ENCODE measurements around the gene BTBD6. TPM values are rescaled to one million over a fixed set of nuclear protein-coding genes. Genes with fewer than 3 reads are reported as not detected.

The BTBD6 gene
- total and polyA plus RNA-seq, 2 experiments from 2014 or later, result 2.2 to 11.6 TPM

DNA sequence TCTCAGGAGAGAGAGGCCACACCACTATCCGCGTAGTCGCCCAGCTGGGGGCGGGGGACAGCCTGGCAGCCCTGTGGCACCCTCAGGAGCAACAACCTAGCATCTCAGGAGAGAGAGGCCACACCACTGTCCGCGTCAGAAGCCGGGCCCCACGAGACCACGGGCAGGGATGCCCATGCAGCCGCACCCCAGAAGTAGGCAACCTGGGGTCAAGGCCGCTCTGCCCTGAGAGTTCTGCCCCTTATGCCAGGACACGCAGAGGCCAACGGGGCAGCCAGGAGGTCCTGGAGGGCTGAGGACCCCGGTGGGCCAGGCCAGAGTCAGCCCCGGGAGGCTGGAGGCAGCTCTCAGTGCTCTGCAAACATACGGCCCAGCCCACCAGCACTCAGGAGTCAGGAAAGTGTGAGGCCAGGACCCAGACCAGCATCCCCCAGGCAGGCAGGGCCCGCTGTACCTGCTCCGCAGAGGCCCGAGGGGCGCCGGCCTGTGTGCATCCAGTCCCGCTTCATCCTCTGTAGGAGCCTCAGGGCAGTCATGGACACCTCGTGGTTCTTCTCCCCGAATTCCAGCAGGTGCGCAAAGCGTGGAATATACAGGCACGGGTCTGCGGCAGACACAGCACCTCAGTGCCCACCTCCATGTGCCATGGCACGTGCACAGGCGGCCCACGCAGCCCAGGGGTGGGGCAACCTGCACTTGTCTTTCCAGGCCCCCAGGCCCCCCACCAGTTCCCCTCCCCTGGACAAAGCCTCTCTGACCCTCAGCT is 7.3 kb upstream of the BTBD6 start (continued):
- TF ChIP-seq, protein P1, sequence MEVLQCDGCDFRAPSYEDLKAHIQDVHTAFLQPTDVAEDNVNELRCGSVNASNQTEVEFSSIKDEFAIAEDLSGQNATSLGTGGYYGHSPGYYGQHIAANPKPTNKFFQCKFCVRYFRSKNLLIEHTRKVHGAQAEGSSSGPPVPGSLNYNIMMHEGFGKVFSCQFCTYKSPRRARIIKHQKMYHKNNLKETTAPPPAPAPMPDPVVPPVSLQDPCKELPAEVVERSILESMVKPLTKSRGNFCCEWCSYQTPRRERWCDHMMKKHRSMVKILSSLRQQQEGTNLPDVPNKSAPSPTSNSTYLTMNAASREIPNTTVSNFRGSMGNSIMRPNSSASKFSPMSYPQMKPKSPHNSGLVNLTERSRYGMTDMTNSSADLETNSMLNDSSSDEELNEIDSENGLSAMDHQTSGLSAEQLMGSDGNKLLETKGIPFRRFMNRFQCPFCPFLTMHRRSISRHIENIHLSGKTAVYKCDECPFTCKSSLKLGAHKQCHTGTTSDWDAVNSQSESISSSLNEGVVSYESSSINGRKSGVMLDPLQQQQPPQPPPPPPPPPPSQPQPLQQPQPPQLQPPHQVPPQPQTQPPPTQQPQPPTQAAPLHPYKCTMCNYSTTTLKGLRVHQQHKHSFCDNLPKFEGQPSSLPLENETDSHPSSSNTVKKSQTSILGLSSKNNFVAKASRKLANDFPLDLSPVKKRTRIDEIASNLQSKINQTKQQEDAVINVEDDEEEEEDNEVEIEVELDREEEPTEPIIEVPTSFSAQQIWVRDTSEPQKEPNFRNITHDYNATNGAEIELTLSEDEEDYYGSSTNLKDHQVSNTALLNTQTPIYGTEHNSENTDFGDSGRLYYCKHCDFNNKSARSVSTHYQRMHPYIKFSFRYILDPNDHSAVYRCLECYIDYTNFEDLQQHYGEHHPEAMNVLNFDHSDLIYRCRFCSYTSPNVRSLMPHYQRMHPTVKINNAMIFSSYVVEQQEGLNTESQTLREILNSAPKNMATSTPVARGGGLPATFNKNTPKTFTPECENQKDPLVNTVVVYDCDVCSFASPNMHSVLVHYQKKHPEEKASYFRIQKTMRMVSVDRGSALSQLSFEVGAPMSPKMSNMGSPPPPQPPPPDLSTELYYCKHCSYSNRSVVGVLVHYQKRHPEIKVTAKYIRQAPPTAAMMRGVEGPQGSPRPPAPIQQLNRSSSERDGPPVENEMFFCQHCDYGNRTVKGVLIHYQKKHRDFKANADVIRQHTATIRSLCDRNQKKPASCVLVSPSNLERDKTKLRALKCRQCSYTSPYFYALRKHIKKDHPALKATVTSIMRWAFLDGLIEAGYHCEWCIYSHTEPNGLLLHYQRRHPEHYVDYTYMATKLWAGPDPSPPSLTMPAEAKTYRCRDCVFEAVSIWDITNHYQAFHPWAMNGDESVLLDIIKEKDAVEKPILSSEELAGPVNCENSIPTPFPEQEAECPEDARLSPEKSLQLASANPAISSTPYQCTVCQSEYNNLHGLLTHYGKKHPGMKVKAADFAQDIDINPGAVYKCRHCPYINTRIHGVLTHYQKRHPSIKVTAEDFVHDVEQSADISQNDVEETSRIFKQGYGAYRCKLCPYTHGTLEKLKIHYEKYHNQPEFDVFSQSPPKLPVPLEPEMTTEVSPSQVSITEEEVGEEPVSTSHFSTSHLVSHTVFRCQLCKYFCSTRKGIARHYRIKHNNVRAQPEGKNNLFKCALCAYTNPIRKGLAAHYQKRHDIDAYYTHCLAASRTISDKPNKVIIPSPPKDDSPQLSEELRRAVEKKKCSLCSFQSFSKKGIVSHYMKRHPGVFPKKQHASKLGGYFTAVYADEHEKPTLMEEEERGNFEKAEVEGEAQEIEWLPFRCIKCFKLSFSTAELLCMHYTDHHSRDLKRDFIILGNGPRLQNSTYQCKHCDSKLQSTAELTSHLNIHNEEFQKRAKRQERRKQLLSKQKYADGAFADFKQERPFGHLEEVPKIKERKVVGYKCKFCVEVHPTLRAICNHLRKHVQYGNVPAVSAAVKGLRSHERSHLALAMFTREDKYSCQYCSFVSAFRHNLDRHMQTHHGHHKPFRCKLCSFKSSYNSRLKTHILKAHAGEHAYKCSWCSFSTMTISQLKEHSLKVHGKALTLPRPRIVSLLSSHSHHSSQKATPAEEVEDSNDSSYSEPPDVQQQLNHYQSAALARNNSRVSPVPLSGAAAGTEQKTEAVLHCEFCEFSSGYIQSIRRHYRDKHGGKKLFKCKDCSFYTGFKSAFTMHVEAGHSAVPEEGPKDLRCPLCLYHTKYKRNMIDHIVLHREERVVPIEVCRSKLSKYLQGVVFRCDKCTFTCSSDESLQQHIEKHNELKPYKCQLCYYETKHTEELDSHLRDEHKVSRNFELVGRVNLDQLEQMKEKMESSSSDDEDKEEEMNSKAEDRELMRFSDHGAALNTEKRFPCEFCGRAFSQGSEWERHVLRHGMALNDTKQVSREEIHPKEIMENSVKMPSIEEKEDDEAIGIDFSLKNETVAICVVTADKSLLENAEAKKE (CRISPR knock-in tag; IDR thresholded peaks at IDR 0.05), result no peak
- TF ChIP-seq EZH2 (IDR thresholded peaks at IDR 0.05; ENCODE audit: low read depth, unreplicated experiment) (no peak), ZNF114 (CRISPR knock-in tag; IDR thresholded peaks at IDR 0.05) (no peak), ZNF331 (CRISPR knock-in tag; IDR thresholded peaks at IDR 0.05; ENCODE audit: low read depth) (no peak)
- TF ChIP-seq, protein P2, sequence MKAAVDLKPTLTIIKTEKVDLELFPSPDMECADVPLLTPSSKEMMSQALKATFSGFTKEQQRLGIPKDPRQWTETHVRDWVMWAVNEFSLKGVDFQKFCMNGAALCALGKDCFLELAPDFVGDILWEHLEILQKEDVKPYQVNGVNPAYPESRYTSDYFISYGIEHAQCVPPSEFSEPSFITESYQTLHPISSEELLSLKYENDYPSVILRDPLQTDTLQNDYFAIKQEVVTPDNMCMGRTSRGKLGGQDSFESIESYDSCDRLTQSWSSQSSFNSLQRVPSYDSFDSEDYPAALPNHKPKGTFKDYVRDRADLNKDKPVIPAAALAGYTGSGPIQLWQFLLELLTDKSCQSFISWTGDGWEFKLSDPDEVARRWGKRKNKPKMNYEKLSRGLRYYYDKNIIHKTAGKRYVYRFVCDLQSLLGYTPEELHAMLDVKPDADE (IDR thresholded peaks at IDR 0.05), result no peak

DNA sequence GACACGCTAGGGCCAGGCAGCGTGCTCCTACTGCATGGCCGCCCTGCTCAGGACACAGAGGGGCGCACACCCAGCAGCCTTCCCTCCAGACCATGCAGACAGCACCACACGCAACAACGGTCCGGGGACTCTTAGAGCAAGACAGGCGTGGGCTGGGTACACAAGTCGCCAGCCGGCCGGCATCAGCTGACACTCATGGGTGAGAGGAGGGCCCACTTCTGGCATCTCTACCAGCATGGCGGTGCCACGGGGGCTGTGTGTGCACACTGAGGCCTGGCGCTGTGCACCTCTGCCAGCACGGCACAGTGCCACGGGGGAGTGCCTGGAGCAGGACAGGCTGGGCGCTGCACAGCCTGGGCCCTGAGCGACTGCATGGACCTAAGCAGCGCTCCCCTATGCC is 6.7 kb upstream of the BTBD6 start:
- H2AFZ ChIP-seq, result no peak overlapping the region
- ATAC-seq, result no peak
- TF ChIP-seq, protein P3, sequence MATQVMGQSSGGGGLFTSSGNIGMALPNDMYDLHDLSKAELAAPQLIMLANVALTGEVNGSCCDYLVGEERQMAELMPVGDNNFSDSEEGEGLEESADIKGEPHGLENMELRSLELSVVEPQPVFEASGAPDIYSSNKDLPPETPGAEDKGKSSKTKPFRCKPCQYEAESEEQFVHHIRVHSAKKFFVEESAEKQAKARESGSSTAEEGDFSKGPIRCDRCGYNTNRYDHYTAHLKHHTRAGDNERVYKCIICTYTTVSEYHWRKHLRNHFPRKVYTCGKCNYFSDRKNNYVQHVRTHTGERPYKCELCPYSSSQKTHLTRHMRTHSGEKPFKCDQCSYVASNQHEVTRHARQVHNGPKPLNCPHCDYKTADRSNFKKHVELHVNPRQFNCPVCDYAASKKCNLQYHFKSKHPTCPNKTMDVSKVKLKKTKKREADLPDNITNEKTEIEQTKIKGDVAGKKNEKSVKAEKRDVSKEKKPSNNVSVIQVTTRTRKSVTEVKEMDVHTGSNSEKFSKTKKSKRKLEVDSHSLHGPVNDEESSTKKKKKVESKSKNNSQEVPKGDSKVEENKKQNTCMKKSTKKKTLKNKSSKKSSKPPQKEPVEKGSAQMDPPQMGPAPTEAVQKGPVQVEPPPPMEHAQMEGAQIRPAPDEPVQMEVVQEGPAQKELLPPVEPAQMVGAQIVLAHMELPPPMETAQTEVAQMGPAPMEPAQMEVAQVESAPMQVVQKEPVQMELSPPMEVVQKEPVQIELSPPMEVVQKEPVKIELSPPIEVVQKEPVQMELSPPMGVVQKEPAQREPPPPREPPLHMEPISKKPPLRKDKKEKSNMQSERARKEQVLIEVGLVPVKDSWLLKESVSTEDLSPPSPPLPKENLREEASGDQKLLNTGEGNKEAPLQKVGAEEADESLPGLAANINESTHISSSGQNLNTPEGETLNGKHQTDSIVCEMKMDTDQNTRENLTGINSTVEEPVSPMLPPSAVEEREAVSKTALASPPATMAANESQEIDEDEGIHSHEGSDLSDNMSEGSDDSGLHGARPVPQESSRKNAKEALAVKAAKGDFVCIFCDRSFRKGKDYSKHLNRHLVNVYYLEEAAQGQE (IDR thresholded peaks at IDR 0.05; ENCODE audit: unreplicated experiment), result no peak
- no peak for TF ChIP-seq CREB1 (CRISPR knock-in tag; IDR thresholded peaks at IDR 0.05; ENCODE audit: low read depth)

More for the DNA sequence above, 6.7 kb upstream of the BTBD6 start:
- Histone ChIP-seq H3F3A (replicated peaks; ENCODE audit: low read depth) (no peaks in the 10 kb centered on the region), H3K79me2 (replicated peaks; ENCODE audit: insufficient read depth) (peaks cover 8% of the 10 kb centered on the region; the same call in 1 of the 2 replicates), H3K36me3 (ENCODE audit: insufficient read depth) (no peaks in the 10 kb centered on the region), H3K4me3 (no peak overlapping the region), H4K20me1 (replicated peaks; ENCODE audit: insufficient read depth) (peaks cover 3% of the 10 kb centered on the region), H3K4me1 (ENCODE audit: insufficient read depth) (no peaks in the 10 kb centered on the region), H3K4me2 (no peak overlapping the region), H3K9me2 (ENCODE audit: insufficient read depth) (no peaks in the 10 kb centered on the region), H3K27ac (ENCODE audit: low read depth) (no peak overlapping the region), H3K27me3 (ENCODE audit: insufficient read depth) (no peaks in the 10 kb centered on the region)
- Mint-ChIP-seq H3K36me3 (ENCODE audit: low read depth) (no peaks in the 10 kb centered on the region), H3K9me3 (no peaks in the 10 kb centered on the region), H3K4me1 (no peaks in the 10 kb centered on the region), H3K4me3 (no peak overlapping the region), H3K27me3 (ENCODE audit: insufficient read depth, low read depth, poor library complexity) (peaks cover 1% of the 10 kb centered on the region), H3K27ac (no peak overlapping the region)
- no peak for DNase-seq (ENCODE audit: low spot score)
